Measurements from ENCODE around the gene CHRNB4. TPM values are rescaled to one million over a fixed set of nuclear protein-coding genes. Genes with fewer than 3 reads are reported as not detected.

Gene CHRNB4
- total RNA-seq, 2 donors from 2014 or later: not detected

GRCh38 chr15:78663703-78664102 lies 22.7 kb upstream of the CHRNB4 start:
- Histone ChIP-seq H3K27me3 (no peaks in the 10 kb centered on the region), H3K4me3 (no peak overlapping the region), H3K4me1 (no peaks in the 10 kb centered on the region), H3K36me3 (no peaks in the 10 kb centered on the region), H3K9me3 (no peaks in the 10 kb centered on the region), H3K27ac (no peak overlapping the region)
- DNase-seq (ENCODE audit: low spot score): no peak
- TF ChIP-seq, protein P1, sequence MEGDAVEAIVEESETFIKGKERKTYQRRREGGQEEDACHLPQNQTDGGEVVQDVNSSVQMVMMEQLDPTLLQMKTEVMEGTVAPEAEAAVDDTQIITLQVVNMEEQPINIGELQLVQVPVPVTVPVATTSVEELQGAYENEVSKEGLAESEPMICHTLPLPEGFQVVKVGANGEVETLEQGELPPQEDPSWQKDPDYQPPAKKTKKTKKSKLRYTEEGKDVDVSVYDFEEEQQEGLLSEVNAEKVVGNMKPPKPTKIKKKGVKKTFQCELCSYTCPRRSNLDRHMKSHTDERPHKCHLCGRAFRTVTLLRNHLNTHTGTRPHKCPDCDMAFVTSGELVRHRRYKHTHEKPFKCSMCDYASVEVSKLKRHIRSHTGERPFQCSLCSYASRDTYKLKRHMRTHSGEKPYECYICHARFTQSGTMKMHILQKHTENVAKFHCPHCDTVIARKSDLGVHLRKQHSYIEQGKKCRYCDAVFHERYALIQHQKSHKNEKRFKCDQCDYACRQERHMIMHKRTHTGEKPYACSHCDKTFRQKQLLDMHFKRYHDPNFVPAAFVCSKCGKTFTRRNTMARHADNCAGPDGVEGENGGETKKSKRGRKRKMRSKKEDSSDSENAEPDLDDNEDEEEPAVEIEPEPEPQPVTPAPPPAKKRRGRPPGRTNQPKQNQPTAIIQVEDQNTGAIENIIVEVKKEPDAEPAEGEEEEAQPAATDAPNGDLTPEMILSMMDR (IDR thresholded peaks at IDR 0.05): no peak

DNA sequence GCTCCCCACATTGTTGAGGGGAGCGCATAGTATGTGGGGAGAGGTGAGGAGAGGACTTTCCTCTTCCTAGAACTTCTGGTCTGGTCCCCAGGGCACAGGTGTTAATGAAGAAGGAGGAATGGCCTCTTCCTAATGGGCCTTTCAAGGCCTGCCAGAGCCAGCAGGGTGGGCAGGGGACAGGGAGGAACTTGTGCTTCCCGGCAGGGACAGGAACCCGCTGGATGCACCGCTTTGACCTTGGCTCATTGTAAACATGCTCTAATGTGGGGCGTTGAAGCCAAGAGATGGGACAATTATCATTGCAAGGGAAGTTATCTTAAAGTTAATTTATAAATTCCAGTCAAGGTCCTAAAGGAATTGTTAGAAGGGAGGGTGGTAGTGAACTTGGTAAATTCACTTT lies 21.0 kb upstream of the CHRNB4 start:
- Histone ChIP-seq H3K36me3 (no peaks in the 10 kb centered on the region), H3K4me3 (no peak overlapping the region), H3K27ac (no peak overlapping the region), H3K27me3 (no peaks in the 10 kb centered on the region), H3K9me3 (no peaks in the 10 kb centered on the region), H3K4me1 (no peaks in the 10 kb centered on the region)
- no peak for DNase-seq (ENCODE audit: low spot score)
- TF ChIP-seq, protein P1 (IDR thresholded peaks at IDR 0.05): no peak

DNA sequence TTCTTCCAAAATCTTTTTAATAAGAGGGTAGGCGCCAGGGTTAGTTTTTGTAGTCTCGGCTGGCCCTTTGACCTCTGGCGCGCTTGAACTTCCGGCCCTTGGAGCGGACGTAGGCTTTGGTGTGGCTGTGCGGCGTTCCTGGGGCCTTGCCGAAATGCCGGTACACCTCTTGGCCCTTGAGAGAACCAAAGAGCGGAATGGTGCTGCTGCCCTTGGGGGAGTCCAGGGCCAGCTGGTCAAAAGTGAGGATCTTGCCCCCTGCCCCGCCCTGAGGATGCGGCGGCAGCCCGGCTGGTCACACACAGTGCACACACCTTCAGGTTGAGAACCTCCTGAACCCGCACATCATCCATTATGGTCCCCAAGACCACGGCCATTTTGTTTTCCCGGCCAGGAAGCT lies 20.0 kb upstream of the CHRNB4 start:
- TF ChIP-seq, protein P1 (IDR thresholded peaks at IDR 0.05): no peak
- Histone ChIP-seq H3K9me3 (no peaks in the 10 kb centered on the region), H3K36me3 (no peaks in the 10 kb centered on the region), H3K27me3 (no peaks in the 10 kb centered on the region), H3K4me3 (no peak overlapping the region), H3K27ac (no peak overlapping the region), H3K4me1 (no peaks in the 10 kb centered on the region)
- no peak for DNase-seq (ENCODE audit: low spot score)

GRCh38 chr15:78660584-78660983 lies 19.6 kb upstream of the CHRNB4 start:
- no peaks in the 10 kb centered on the region for H3K9me3 ChIP-seq
- no peaks in the 10 kb centered on the region for H3K4me1 ChIP-seq
- H3K27me3 ChIP-seq: no peaks in the 10 kb centered on the region
- TF ChIP-seq, protein P1 (IDR thresholded peaks at IDR 0.05): no peak
- H3K4me3 ChIP-seq: no peak overlapping the region
- H3K27ac ChIP-seq: no peak overlapping the region
- DNase-seq (ENCODE audit: low spot score): no peak
- H3K36me3 ChIP-seq: no peaks in the 10 kb centered on the region

DNA sequence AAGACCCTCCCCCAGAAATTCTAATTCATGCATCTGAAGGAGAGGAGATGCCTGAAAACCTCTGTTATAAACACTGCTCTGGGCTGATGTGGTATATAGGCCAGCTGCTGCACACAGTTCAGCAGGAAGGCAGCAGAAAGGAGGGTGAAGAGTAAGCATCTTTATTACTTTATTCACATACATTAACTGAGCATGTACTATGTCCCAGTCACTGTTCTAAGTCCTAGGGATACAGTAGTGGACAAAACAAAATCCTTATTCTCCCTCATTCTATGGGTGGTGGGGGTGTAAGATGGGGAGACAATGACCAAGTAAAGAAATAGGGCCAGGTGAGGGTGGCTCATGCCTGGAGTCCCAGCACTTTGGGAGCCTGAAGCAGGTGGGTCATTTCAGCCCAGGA lies 17.8 kb upstream of the CHRNB4 start:
- Histone ChIP-seq H3K27me3 (no peaks in the 10 kb centered on the region), H3K4me1 (no peaks in the 10 kb centered on the region), H3K9me3 (no peaks in the 10 kb centered on the region), H3K4me3 (no peak overlapping the region), H3K27ac (no peak overlapping the region), H3K36me3 (no peaks in the 10 kb centered on the region)
- TF ChIP-seq, protein P1 (IDR thresholded peaks at IDR 0.05): no peak
- DNase-seq (ENCODE audit: low spot score): no peak

- Histone ChIP-seq H3K27me3 (no peaks in the 10 kb centered on the region), H3K4me3 (no peak overlapping the region), H3K9me3 (no peaks in the 10 kb centered on the region), H3K36me3 (no peaks in the 10 kb centered on the region), H3K4me1 (no peaks in the 10 kb centered on the region), H3K27ac (no peak overlapping the region)
- no peak for DNase-seq (ENCODE audit: low spot score)
- TF ChIP-seq, protein P1 (IDR thresholded peaks at IDR 0.05): no peak
These were observed 13.3 kb upstream of the CHRNB4 start for GRCh38 chr15:78654272-78654671.
